Progenitor cell of endocrine pancreas (in vitro differentiated cells): ENCODE measurements around the gene OBSL1. TPM values are rescaled to one million over a fixed set of nuclear protein-coding genes. Genes with fewer than 3 reads are reported as not detected.

Source experiments
- DNase-seq: peaks from one replicate; pipeline ENCODE4 v3.0.0; 2021; ENCODE audit warnings: low spot score; ENCODE audit not compliant: unreplicated experiment
- H3K27ac Mint-ChIP-seq: 2 replicates; pipeline ENCODE4 v1.8.0; 2021; ENCODE audit warnings: mild to moderate bottlenecking, moderate library complexity, mixed read lengths
- H3K27me3 Mint-ChIP-seq: 2 replicates; pipeline ENCODE4 v1.8.0; 2021; ENCODE audit warnings: mixed read lengths
- H3K36me3 Mint-ChIP-seq: 2 replicates; pipeline ENCODE4 v1.8.0; 2022; ENCODE audit warnings: mixed read lengths; ENCODE audit not compliant: insufficient read depth
- H3K4me1 Mint-ChIP-seq: 2 replicates; pipeline ENCODE4 v1.8.0; 2021; ENCODE audit warnings: low read depth, mixed read lengths
- H3K4me3 Mint-ChIP-seq: 2 replicates; pipeline ENCODE4 v1.8.0; 2021; ENCODE audit warnings: low read depth, mild to moderate bottlenecking, moderate library complexity, mixed read lengths
- H3K9me3 Mint-ChIP-seq: 2 replicates; pipeline ENCODE4 v1.8.0; 2021; ENCODE audit warnings: low read depth, mixed read lengths
- total RNA-seq: library from RNA; stranded (reverse); gene quantifications from 2 replicates; pipeline ENCODE4 v1.2.1, GENCODE V29; 2021
- TF ChIP-seq, protein P1 (sequence below): fragments of 200-600 bp; sonication (generic); IDR thresholded peaks from one replicate; pipeline ENCODE4 v1.5.0; 2021; ENCODE audit warnings: antibody characterized with exemption, mild to moderate bottlenecking; ENCODE audit not compliant: unreplicated experiment

OBSL1 gene
- total RNA-seq, 1 donor from 2014 or later, result 198 TPM

DNA sequence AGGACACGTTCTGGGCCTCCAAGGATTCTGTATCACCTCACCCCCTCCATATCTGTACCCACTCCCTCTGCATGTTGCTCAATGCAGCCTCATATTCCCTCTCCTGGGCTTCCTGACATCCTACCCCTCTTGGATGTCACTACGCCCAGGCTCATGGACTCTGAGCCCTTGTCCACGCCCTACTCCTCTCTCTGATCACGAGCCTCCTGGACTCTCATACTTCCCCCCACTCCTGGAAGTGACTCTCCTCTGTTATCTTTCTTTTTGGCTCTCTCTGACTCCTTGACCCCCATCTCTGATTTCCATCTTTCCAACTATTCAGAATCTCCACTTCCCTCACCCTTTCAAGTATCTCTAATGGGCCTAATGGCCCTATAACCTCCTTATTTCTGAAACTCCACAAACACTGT, 25.4 kb downstream of the OBSL1 start:
- DNase-seq, result no peak
- TF ChIP-seq, protein P1, sequence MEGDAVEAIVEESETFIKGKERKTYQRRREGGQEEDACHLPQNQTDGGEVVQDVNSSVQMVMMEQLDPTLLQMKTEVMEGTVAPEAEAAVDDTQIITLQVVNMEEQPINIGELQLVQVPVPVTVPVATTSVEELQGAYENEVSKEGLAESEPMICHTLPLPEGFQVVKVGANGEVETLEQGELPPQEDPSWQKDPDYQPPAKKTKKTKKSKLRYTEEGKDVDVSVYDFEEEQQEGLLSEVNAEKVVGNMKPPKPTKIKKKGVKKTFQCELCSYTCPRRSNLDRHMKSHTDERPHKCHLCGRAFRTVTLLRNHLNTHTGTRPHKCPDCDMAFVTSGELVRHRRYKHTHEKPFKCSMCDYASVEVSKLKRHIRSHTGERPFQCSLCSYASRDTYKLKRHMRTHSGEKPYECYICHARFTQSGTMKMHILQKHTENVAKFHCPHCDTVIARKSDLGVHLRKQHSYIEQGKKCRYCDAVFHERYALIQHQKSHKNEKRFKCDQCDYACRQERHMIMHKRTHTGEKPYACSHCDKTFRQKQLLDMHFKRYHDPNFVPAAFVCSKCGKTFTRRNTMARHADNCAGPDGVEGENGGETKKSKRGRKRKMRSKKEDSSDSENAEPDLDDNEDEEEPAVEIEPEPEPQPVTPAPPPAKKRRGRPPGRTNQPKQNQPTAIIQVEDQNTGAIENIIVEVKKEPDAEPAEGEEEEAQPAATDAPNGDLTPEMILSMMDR, result no peak
- Mint-ChIP-seq H3K27ac (no peak overlapping the region), H3K4me3 (peak overlapping the region; percentile 35), H3K4me1 (peaks cover 17% of the 10 kb centered on the region), H3K9me3 (no peaks in the 10 kb centered on the region), H3K36me3 (peaks cover 13% of the 10 kb centered on the region), H3K27me3 (peaks cover 43% of the 10 kb centered on the region)

DNA sequence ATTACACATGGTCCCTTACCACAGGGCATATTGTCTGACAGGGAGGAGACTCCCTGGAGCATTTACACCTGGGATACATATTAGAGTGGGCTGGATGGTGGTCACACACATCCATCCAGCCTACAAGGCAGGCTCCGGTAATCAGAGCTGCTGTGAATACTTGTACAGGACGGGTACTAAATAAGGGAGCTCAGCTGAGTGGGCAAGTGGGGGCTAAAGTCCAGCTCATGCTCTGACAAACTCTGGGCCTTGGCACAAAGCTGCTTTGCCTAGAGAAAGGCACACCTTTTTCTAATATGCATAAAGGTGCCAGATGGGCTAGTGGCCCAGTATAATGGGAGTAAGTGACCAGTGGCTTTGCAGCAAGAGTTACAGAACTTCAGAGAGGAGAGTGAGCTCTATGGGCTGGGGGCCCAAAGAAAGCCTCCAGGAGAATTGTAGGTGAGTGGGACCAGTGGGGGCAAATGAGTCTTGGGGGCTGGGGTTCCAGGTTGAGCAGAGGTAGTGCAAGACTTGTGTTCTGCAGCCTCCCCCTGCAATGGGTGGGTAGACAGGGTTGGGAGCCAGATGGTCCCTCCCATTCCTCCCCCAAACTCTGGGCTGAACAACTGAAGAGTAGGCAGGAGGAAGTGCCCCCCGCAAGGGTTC, 25.9 kb downstream of the OBSL1 start:
- DNase-seq, result no peak
- TF ChIP-seq, protein P1, result no peak
- no peaks in the 10 kb centered on the region for H3K9me3 Mint-ChIP-seq
- peaks cover 13% of the 10 kb centered on the region for H3K36me3 Mint-ChIP-seq
- H3K4me3 Mint-ChIP-seq, result no peak overlapping the region
- peaks cover 16% of the 10 kb centered on the region for H3K4me1 Mint-ChIP-seq
- H3K27me3 Mint-ChIP-seq, result peaks cover 37% of the 10 kb centered on the region
- no peak overlapping the region for H3K27ac Mint-ChIP-seq

DNA sequence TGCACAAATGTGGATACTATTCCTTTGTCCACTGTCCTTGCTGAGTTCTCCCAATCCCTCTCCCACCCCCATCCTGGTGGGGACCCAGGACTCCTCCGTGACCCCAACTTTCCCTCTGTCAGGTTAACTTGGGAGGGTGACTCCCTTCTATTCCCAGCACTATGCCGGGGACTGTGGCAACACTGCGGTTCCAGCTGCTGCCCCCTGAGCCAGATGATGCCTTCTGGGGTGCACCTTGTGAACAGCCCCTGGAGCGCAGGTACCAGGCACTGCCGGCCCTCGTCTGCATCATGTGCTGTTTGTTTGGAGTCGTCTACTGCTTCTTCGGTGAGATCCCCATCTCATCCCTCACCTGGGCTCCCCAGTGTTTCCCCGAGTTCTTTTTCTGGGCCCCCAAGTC, 26.8 kb downstream of the OBSL1 start:
- TF ChIP-seq, protein P1, result no peak
- Mint-ChIP-seq H3K9me3 (no peaks in the 10 kb centered on the region), H3K36me3 (peaks cover 15% of the 10 kb centered on the region), H3K4me1 (peaks cover 16% of the 10 kb centered on the region), H3K27me3 (peaks cover 32% of the 10 kb centered on the region), H3K4me3 (peak overlapping the region; percentile 82), H3K27ac (peak overlapping the region; percentile 75)
- DNase-seq, result no peak

DNA sequence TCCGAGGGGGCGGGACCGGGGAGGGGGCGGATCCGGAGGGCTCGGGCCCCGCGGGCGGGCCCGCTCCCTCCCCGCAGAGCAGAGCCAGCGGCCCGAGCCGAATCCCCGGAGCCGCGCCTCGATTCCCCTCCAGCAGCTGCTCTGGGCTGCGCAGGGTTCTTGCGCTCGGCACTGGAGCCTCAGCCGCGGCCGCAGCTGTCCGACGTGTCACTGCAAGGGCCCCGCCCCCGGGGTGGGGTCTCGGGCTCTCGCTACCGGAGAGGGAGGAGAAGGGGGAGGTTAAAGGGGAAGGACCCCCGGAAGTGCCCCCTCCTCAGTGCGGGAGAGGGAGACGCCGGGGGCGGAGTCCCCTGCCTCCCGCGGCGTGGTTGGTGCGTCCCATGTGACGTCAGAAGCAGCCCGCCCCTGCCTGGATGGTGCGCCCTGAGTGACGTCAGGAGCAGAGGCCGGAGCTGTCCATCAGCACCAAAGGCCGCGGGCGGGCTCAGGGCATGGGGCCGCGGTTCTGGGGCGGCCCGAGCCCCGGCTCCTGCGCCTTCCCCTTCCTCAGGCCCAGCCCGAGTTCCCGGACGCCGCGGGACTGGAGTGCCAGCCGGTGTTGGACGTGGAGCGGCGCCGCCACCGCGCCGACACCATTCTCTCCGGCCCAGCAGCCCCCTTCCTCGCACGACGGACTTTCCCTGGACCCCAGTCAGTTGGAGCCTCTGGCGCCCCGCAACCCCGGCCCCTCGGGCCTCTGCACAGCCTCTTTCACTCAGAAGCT, 27.6 kb downstream of the OBSL1 start, which contains the start of the genes CHPF and TMEM198:
Gene CHPF (minus strand): TSS at position 214 of the 763 bp plus-strand sequence. CDS start 271 bp downstream, outside the sequence.
Gene TMEM198 (plus strand): TSS at position 433 of the 763 bp plus-strand sequence. CDS start 700 bp downstream, outside the sequence.
- Mint-ChIP-seq H3K27ac (peak within 1 kb of the TSS; percentile 87), H3K4me1 (peaks cover 16% of the 10 kb centered on the region), H3K4me3 (peak within 1 kb of the TSS; percentile 88), H3K36me3 (peaks cover 19% of the 10 kb centered on the region), H3K9me3 (no peaks in the 10 kb centered on the region), H3K27me3 (peaks cover 27% of the 10 kb centered on the region)
- peak; percentile 98 for DNase-seq
- TF ChIP-seq, protein P1, result no peak

DNA sequence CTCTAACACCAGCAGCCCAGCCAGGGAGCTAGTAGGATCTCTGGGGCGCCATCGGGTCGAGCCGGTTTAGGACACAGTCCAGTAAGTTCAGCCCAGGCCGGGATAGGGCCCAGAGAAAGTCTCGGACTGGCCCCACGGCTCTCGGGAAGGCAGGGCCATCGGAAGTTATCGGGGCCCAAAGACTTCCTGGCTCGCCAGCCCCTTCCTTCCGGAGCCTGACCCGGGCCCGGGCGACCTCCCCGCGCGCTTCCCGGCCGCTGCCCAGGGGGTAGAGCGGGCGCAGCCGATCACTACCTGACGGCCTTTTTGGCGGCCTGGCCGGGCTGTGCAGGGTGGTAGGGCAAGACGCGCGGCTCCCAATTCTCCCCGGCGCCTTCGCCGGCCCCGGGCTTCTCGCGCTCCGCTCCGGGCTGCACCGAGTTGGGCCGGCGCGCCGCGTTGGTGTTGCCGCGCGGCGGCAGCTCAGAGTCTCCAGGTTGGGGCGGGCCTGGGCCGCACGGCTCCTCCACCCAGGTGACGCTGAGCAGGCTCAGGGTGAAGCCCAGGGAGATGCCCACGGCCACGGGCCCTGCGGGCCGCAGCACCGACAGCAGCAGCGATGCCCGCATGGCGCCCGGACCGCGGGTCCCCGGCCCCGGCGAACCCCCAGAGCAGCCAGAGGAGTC, 28.3 kb downstream of the OBSL1 start:
- peaks cover 16% of the 10 kb centered on the region for H3K36me3 Mint-ChIP-seq
- peaks cover 17% of the 10 kb centered on the region for H3K4me1 Mint-ChIP-seq
- peak overlapping the region; percentile 88 for H3K4me3 Mint-ChIP-seq
- peak overlapping the region; percentile 84 for H3K27ac Mint-ChIP-seq
- TF ChIP-seq, protein P1, result no peak
- no peak for DNase-seq
- H3K9me3 Mint-ChIP-seq, result no peaks in the 10 kb centered on the region
- H3K27me3 Mint-ChIP-seq, result peaks cover 19% of the 10 kb centered on the region
